GM12874 (cell line): Measurements from ENCODE around the gene EGLN2.

Experiments
- TF ChIP-seq, protein P1 (sequence below): IDR thresholded peaks from 2 replicates; pipeline ENCODE4 v1.5.1; 2011; ENCODE audit warnings: low read depth, mild to moderate bottlenecking, control low read depth, low read length, moderate library complexity; ENCODE audit not compliant: insufficient read depth

The EGLN2 gene

DNA sequence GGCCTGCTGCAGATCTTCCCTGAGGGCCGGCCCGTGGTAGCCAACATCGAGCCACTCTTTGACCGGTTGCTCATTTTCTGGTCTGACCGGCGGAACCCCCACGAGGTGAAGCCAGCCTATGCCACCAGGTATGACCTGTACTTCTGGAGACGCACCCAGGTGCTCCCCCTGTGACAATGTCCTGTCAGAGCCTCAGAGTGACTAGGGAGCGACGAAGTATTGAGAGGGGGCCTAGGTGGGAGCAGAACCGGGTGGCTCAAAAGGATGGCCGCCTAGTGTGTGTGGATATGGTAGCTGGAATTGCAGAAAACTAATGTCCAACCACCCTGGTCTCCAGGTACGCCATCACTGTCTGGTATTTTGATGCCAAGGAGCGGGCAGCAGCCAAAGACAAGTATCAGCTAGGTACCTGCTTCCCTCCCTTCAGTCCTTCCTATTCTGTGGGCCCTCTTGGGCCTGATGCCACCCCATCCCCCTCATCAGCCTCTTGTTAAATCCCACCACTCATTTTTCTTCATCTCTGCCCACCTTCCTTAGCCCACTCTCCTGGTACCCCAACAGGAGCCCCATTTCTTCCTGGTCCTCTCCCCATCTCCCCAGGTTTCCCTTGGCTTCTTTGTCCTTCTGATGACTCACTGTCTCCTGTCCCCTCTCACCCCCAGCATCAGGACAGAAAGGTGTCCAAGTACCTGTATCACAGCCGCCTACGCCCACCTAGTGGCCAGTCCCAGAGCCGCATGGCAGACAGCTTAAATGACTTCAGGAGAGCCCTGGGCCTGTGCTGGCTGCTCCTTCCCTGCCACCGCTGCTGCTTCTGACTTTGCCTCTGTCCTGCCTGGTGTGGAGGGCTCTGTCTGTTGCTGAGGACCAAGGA is 8.4 kb downstream of the EGLN2 start:
- TF ChIP-seq, protein P1, sequence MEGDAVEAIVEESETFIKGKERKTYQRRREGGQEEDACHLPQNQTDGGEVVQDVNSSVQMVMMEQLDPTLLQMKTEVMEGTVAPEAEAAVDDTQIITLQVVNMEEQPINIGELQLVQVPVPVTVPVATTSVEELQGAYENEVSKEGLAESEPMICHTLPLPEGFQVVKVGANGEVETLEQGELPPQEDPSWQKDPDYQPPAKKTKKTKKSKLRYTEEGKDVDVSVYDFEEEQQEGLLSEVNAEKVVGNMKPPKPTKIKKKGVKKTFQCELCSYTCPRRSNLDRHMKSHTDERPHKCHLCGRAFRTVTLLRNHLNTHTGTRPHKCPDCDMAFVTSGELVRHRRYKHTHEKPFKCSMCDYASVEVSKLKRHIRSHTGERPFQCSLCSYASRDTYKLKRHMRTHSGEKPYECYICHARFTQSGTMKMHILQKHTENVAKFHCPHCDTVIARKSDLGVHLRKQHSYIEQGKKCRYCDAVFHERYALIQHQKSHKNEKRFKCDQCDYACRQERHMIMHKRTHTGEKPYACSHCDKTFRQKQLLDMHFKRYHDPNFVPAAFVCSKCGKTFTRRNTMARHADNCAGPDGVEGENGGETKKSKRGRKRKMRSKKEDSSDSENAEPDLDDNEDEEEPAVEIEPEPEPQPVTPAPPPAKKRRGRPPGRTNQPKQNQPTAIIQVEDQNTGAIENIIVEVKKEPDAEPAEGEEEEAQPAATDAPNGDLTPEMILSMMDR: peak; percentile 27; the same call in 1 of the 2 replicates

- TF ChIP-seq, protein P1: no peak
Observed at GRCh38 chr19:40808021-40808325, 9.0 kb downstream of the EGLN2 start.

GRCh38 chr19:40808497-40808896 is 9.5 kb downstream of the EGLN2 start:
- TF ChIP-seq, protein P1: no peak

DNA sequence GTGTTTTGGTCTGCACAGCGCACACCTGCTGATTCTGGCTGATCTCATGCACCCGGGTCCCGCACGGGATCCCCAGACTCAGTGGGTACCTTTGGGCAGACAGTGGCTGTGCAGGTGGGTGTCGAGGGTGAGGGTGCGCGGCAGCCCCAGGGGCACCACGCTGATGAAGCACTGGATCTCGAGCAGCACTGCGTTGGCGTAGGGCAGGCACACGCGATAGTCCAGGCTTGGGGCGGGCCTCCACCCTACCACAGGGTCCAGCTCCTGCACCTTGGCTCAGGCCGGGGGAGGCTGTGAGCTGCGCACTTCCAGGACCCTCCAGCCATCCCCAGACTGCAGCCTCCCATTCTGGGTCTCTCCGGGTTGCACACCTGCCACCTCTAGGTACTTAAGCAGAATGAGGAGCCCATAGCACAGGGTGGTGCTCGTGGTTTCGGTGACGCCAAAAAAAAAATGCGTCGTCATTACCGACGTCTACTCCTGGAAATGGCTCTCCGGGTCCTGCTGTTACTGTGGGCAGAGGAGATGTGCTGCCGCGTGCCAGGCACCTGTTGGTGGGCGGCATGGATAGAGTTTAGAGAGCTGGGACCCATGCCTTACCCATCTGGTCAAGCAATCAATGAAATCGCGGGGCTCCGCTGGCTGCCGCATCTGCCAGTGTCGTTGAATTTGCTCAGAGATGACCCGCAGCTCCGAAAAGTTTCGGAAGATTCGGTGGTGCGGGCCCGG is 10.5 kb downstream of the EGLN2 start:
- TF ChIP-seq, protein P1: no peak

DNA sequence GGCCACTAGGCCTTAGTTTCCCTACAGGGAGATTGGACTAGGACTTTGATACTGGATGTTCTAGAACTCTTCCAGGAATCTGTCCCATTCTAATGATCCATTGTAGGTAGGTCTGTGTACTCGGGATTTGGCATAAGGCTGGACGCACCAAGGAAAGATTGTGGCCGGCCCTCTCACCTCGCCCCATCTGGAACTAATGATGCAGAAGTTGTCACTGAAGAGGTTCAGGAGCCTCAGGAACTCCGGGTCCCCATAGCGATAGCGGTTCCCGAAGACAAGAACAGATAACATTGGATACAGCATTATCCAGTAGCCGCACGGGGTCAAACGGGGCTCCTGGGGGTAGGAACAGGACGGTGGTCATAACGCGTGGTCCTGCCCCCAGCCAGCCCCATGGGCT is 11.2 kb downstream of the EGLN2 start:
- TF ChIP-seq, protein P1: no peak

- TF ChIP-seq, protein P1: no peak
Observed at GRCh38 chr19:40811478-40812341, 12.7 kb downstream of the EGLN2 start.

- TF ChIP-seq, protein P1: no peak
Observed at GRCh38 chr19:40813182-40813581, 14.2 kb downstream of the EGLN2 start.
